ENCODE results near the gene MRNIP.

MRNIP gene

GRCh38 chr5:179895861-179896260 is 37.2 kb upstream of the MRNIP start:
- no peak for DNase-seq (ENCODE audit: low spot score)
- in situ Hi-C loops (cut with MboI; ENCODE audit: low pct_unique_long_range_greater_than_20kb, low sequenced_read_pairs, unreplicated experiment) = no loop called here
- TF ChIP-seq CTCF (IDR thresholded peaks at IDR 0.05; ENCODE audit: extremely low read depth, insufficient read depth, missing control alignments) = no peak

- in situ Hi-C loops (cut with MboI; ENCODE audit: low pct_unique_long_range_greater_than_20kb, low sequenced_read_pairs, unreplicated experiment) = no loop called here
- TF ChIP-seq CTCF (IDR thresholded peaks at IDR 0.05; ENCODE audit: extremely low read depth, insufficient read depth, missing control alignments) = no peak
- DNase-seq (ENCODE audit: low spot score) = no peak
These were observed 35.6 kb upstream of the MRNIP start for GRCh38 chr5:179893958-179894895.

- TF ChIP-seq CTCF (IDR thresholded peaks at IDR 0.05; ENCODE audit: extremely low read depth, insufficient read depth, missing control alignments) = peak; percentile 8
- in situ Hi-C loops (cut with MboI; ENCODE audit: low pct_unique_long_range_greater_than_20kb, low sequenced_read_pairs, unreplicated experiment) = no loop called here
- no peak for DNase-seq (ENCODE audit: low spot score)
These were observed 34.7 kb upstream of the MRNIP start for GRCh38 chr5:179893076-179893957.

GRCh38 chr5:179892255-179892654 is 33.6 kb upstream of the MRNIP start:
- in situ Hi-C loops (cut with MboI; ENCODE audit: low pct_unique_long_range_greater_than_20kb, low sequenced_read_pairs, unreplicated experiment) = no loop called here
- TF ChIP-seq CTCF (IDR thresholded peaks at IDR 0.05; ENCODE audit: extremely low read depth, insufficient read depth, missing control alignments) = no peak
- DNase-seq (ENCODE audit: low spot score) = no peak

- no peak for TF ChIP-seq CTCF (IDR thresholded peaks at IDR 0.05; ENCODE audit: extremely low read depth, insufficient read depth, missing control alignments)
- in situ Hi-C loops (cut with MboI; ENCODE audit: low pct_unique_long_range_greater_than_20kb, low sequenced_read_pairs, unreplicated experiment) = no loop called here
- DNase-seq (ENCODE audit: low spot score) = no peak
These were observed 32.4 kb upstream of the MRNIP start for GRCh38 chr5:179890751-179891682.

- DNase-seq (ENCODE audit: low spot score) = no peak
- no peak for TF ChIP-seq CTCF (IDR thresholded peaks at IDR 0.05; ENCODE audit: extremely low read depth, insufficient read depth, missing control alignments)
- in situ Hi-C loops (cut with MboI; ENCODE audit: low pct_unique_long_range_greater_than_20kb, low sequenced_read_pairs, unreplicated experiment) = no loop called here
These were observed 31.3 kb upstream of the MRNIP start for GRCh38 chr5:179889885-179890284.

All from GM13977 (cell line).